GM12891 (cell line): ENCODE measurements around the gene AOC2.

Experiments
- POLR2A ChIP-seq: IDR thresholded peaks from 2 replicates; pipeline ENCODE4 v1.6.1; 2011; ENCODE audit warnings: low read depth, low read length, control low read depth
- POLR2AphosphoS5 ChIP-seq: IDR thresholded peaks from 2 replicates; pipeline ENCODE4 v1.6.1; 2011; ENCODE audit warnings: low read depth, low read length, control low read depth
- SPI1 ChIP-seq: IDR thresholded peaks from 2 replicates; pipeline ENCODE4 v1.6.1; 2011; ENCODE audit warnings: low read depth, low read length, control low read depth
- TAF1 ChIP-seq: IDR thresholded peaks from 2 replicates; pipeline ENCODE4 v1.6.1; 2011; ENCODE audit warnings: low read depth, low read length, control low read depth

DNA sequence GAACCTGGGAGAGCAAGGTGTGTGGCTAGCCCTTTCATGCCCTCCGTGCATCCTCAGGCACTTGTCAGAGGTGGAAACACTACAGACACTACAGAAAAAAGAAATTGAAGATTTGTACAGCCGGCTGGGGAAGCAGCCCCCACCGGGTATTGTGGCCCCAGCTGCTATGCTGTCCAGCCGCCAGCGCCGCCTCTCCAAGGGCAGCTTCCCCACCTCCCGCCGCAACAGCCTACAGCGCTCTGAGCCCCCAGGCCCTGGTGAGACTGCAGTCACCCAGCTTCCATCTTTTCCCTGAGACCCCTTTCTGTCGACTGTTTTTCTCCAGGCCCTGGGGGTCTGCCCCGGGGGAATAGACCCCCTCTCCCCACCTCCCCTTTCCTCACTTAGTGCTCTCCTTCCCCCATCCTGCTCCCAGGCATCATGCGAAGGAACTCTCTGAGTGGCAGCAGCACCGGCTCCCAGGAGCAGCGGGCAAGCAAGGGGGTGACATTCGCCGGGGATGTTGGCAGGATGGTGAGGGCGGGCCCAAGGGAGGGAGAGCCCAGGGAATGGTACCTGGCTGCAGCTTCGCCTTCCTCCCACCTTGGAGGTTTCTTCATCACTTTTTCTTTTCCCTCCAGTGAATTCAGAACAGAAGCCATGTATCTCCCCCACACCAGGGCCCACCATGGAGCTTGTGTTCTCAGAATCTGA lies 48.2 kb upstream of the AOC2 start:
- TF ChIP-seq TAF1 (no peak), POLR2AphosphoS5 (no peak), POLR2A (no peak), SPI1 (no peak)
